GM18867 (cell line): ENCODE results near the gene GABRB3.

ENCODE experiments used
- ATAC-seq: cut with Tn5 transposase; IDR thresholded peaks from one replicate; pipeline ENCODE4 v1.9.1; 2021; ENCODE audit warnings: mild to moderate bottlenecking, moderate library complexity; ENCODE audit not compliant: unreplicated experiment

Gene GABRB3

DNA sequence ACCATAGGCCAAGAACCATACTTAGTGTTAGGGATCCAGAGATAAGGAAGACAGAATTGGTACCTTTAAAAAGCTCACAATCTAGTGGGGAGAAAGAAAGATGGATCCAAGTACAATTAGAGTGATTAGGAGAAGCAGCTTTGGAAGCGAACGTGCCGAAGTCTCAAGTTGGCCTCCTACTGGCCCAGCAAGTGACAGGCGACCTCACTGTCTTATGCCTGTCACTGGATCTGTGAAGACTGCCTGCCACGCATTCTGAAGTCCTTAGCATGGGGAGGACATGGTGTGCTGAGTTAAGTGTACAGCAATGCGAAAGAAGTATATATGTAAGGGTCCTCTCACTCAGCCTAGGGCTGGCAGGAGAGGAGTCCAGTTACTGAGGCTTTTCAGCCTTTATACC lies 141.0 kb downstream of the GABRB3 start:
- no peak for ATAC-seq

DNA sequence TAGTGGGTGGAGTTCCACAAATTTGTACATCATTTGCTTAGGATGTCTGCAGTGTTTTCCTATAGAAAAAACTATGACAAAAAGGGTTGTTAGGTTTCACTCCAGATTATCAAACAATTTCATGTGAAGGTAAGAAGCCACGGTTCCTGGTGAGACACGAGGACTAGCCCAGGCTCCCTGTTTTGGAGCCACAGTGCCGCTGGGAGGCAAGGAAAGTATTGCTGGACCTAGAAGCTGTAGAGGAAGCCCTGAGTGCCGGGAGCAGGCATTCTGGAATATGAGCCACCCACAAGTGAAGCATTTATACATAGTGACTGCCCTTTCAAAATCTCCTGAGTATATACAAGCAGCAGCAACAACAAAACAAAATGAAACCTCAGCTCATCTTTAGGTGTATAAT lies 142.0 kb downstream of the GABRB3 start:
- no peak for ATAC-seq

DNA sequence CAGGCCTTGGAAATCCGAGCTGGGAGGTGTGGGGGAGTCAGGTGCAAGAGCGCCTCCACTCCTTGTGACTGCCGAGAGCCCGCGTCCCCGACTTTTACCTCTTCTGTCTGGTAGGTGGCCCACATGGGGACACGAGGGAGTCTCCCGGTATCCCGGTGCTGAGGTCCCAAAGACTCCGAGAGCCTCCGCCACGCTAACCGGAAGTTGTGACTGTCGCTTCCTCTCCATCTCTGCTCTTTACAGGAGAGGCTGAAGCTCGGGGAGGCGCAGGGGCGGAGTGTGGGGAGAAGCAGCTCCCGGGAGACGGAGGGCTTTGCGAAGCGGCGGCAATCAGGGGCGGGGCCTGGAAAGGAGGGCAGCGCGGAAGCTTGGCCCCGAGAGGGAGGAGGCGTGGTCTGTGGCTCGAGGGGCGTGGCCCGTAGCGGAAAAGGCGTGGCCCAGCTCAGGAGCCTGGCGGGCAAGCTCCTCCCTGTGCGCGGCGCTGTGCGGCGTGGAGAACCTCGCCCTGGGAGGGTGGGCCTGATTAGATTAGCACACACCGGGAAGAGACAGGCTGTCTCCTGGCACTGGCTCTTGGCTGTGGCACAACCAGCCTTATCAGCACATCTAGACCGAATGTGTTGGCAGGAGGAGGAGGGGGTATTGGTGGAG lies 143.9 kb downstream of the GABRB3 start:
- ATAC-seq: no peak

DNA sequence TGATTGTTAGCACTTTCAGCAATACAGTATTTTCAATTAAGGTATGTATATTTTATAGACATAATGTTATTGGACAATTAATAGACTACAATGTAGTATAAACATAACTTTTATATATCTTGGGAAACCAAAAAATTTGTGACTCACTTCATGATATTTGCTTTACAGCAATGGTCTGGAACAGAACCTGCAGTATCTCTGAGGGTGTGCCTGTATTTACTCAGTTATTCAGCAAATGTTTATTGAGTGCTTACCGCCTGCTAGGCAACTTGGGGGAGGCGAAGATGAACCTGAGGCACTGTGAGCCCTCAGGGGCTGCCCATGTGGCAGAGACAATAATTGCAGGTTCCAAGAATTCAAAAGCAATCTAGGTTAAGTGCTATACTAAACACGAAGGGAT lies 144.8 kb downstream of the GABRB3 start:
- ATAC-seq: no peak

DNA sequence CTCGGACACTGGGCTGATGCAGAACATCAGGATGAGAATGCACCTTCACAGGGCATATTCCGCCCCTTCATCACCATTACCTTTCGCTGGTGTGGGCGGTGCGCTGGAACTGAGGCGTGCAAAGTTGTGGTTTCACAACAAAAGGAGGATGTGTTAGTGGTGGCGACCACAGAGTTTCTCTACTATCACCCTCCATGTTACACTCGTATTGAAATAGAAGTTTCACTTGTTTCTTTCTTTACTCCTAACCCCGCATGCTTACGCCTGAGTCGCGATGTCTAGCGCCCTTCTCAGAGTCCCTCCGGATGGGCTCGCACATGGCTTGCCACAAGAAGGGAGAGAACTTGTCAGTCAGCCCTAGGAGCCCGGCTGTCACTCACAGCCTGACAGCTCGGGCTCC lies 148.7 kb downstream of the GABRB3 start:
- no peak for ATAC-seq

DNA sequence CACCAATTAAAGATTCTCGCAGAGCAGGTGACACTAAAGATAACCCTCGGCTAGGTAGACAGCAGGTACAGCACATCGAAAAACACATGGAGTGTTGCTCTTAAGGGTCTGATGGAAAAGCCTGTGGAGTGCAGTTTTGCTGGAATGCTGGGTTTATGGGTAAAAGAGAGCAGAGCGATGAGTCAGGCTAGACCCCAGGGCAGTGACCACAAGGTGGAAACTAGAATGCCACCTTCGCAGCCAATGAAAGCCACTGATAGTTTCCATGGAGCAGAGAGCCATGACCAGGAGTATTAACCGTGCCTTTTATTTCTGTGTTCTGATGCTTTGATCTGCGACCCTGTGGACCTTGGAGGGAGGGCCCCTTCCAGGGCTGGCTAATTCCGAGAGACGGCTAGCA lies 149.8 kb downstream of the GABRB3 start:
- no peak for ATAC-seq

DNA sequence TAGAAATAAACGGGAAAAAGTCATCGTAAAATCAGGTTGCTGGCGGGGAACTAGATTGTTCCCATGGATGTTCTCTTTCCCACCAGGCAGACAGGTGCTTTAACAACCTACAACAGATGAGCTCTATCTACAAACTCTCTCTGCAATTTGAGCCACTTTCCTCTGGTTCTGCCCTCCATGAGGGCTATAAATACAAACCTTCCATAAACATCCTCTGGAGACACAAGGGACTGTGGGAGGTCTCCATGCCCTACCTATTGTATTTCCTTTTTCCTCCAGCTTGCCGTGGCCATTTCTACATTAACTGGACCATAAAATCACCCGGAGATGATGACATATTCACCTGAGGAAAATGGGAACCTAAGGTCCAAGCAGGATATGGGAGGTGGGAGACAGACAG lies 151.1 kb downstream of the GABRB3 start:
- ATAC-seq: no peak

DNA sequence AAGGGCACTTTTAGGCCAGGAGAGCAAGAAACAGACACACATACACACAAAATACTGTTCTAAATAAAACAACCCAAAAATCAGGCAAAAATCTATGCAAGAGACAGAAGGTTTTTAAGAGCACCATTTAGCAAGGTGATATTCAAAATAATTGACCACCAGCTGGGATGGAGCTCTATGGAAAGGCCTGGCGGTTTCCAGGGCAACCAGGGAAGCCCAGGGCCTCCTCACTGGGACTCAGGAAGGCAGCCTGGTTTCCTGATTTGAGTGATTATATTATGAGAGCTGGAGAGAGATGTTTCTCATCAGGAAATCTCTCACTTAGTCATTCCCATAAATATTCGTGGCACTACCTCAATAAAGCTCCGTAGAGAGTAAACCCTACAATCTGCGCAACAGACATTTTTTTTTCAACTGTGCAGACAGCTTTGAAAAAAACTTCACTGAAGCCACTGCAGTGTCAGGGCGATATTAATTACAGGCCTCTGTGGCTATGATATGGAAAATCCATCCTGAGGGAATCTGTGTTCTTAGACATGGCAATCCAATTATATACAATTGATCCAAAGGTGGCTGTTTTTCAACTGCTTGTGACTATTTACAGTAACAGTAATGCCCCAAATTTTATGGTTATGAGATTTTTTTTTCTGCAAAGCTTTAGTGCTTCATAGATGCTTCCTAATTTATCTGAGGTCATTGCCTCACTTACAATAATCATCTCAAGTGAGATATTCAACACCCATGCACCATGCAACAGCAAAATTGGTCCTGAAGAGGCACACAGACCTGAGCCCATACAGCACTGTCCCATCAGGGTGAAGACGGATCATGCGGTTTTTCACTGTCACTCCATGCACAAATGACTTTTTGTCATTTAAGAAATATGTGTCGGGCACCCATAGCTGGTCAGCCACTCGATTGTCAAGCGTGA lies 152.1 kb downstream of the GABRB3 start:
- ATAC-seq: no peak

DNA sequence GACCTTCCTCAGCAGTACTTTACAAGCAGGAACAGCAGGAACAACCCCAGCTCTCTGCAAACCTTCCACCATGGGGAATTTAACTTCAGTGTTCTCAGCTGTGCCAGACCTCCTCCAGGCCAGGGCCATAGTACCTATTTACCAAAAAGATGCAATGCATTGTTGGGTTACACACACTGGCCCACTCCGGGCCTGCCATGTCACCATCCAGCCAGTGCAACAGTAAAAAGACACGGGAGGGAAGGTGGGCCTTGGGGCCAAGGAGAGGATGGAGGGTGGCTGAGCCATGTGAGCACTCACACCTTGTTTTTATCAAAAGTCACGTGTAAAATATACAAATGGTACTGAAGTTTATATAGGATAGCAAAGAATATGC lies 157.0 kb downstream of the GABRB3 start:
- no peak for ATAC-seq

DNA sequence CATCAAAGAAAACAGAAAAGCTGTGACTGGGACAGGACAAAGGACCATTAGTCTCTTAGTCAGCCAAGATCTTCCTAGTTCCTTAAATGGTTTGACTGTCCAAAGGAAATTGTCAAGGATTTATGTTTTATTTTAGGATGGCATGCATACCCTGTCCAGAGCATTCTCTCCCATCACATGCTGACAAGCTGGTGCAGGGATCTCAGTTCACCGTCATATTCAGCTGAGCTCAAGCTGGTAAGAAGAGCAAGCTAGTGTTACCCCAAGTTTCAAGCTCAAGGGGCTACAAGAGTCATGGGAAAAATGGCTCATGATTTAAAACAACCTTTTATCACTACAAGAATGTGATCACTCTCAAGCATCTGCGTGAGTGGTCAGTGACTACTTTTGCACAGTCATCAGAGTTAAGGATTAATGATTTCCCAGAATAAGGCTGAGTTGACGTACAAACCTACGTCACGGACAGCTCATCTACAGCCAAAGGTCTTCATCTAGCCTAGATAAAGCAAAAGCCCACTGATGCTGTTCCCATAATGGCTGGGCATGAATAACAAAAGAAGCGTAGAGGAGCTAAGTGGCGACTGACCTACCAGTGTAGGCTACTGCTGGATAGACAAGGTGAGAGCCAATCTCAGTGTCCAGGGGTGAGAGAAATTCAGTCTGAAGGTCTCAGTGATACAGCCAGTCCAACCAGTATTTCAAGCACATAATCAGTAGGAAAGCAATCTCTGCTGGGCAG lies 157.5 kb downstream of the GABRB3 start:
- no peak for ATAC-seq

DNA sequence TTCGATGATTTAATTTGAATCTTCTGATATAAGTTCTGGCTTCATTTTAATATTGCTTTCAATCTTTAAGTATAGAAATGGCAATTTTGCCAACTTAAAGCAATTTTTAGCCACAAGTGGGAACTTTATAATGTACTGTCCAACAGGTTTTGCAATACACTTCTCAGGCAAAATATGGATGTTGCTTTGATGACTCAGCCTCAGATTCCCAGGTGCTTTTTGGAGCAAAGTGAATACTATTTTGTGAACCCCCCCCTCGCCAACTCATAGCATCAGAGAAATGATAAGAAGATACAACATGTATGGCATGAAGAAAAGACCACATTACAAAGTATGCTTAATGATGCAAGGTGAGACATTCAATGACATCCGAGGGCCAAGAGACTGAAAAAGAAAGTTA lies 158.1 kb downstream of the GABRB3 start:
- ATAC-seq: no peak

DNA sequence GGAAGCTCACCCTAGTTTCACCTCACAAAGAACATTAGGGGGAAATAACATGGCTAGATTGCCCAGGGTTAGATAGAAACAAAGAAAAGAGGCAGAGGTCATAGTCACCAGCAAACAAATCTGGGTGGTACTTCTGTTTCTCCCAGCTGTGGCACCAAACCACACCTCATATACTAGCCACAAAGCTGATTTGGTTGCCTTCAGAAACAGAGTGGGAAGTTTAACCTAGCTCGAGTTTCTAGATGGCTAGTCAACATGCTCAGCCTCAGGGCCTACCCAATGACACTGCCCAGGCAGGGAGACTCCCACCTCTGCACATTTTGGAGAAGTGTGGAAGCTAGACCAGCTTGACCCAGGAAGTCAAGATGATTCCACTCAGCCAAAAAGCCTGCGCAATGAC lies 174.2 kb downstream of the GABRB3 start:
- ATAC-seq: no peak

DNA sequence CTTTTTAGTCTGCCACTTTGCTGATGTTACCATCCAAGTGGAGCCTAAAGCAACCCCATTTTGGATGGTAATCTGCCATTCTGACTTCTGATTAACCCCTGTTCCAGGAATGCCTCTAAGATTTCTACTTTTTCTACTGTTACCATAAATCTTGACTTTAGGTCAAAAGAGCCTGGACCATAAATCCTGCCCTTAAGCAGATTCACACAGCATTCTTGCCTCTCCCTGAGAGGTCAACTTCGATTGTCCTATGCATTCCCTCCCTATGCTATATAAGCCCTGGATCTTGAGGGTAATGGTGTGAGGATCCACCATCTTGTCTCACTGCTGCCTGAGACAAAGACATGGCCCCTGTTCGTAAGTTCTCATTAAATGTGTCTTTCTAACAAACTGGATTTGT lies 177.3 kb downstream of the GABRB3 start:
- no peak for ATAC-seq

DNA sequence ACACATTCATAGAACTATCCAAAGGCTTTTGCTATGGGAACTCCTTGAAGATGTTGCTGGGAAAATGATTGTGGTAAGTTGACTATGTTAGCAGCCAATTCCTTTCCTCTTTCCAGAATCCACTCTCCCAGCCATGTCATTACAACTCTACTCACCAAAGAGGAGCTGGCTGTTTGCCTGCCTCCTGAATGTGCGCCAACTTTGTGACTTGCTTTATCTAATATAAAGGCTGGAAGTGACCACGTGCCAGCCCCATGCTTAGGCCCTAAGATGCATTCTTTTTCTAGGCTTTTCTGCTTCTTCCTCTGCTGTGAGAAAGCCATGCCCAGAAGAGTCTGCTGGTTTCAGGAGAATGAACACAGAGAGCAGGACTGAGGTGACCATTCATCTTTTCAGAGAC lies 182.2 kb downstream of the GABRB3 start:
- ATAC-seq: no peak

DNA sequence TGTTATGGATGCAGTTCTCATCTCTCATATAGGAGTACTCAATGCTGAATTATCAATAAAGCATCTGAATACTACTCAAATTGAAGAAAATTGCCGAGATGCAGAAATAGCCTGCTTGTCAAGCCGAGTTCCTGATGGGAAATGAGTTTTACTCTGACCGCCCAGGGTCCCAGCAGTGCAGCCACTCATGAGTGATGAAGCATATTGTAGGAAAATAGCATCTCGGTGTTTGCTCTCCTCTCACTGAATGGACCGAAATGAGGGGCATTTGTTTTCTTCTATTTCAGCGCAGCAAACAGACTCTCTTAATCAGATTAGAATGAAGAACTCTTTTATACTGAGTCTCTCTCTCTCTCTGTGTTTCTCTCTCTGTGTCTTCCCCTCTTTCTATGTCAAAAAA lies 190.0 kb downstream of the GABRB3 start:
- ATAC-seq: no peak

DNA sequence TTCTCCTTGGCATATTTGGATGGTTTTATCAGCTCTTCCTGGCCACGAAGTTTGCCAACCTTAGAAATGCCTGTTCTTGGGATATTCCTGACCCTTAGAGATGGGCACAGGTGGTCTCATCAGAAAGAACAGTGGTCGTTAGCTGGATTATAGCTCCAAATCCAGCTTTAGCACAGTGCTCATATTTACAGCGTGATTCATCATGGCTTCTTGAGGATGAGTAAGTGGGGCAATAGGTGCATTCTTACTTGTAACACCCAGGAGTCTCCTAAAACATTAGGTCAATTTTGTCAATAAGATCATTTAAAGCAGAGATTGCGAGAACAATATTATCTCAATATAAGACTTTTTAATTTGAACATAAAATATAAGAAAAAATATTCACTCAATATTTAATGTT lies 191.9 kb downstream of the GABRB3 start:
- ATAC-seq: no peak

DNA sequence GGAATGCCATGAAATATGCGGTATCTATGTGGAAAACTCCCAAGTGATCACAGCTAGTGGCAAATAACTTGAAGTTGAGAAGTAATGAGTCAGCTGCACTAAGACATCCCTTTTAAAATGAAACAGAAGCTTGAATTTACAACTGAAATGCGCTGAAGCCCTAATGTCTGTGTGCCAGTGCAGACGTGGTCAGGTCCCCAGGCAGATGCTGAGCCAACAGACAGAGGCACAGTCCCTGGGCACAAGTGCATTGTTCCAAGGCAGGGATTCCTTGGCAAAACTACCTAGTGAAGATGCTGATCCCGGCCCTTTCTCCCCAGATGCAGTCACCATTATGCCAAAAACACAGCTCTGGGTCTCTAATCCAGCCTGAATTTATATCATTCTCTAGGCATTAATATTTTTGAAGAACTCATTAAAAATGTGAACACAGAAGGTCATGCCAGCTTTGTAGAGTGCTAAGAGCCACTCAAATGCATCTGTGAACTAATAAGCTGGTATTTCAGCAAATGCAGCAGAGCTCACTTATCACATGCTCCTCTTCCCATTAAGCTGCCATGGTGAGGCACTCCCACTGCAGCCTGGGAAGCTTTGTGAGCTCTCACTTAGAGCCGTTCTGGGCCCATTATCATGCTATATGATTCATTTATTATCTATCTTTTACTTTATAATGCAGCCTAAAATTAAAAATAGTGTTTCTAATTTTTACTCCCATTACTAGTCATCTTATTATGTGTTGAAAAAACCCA lies 200.1 kb downstream of the GABRB3 start:
- ATAC-seq: no peak

DNA sequence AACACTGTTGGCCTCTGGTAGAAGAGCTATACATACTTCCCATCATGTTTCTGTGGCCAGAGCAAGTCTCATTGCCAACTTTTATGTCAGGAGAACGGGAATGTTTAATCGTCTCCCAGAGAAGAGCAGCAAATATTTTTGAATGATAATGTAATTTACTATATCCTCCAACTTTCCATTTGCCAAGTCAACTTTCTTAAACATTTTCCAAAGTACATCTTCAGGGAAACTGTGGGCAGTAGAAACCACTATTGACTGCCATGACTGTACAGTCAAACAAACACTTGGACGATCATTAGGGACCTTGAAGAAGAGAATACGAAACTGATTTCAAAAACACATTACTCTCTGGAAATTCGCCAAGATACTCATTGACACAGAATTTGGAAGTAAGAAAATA lies 201.5 kb downstream of the GABRB3 start:
- no peak for ATAC-seq

DNA sequence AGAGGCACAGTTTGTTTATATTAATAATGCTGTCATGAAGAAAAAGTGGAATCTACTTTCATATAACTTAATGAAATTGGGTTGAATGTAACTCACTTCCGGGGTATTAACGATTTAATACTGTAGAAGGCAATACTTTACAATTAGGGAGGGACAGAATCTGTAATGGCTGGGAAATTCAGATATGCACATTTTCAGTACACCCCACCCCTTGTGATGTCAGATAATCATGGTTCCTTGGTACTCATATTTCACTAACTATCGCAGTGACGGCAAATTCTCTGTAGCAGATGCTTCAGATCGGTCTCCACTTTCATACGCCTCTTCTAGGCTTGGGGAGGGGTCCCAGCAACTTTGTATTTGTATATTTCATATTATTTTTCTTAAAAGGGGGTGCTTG lies 207.3 kb downstream of the GABRB3 start:
- ATAC-seq: no peak

DNA sequence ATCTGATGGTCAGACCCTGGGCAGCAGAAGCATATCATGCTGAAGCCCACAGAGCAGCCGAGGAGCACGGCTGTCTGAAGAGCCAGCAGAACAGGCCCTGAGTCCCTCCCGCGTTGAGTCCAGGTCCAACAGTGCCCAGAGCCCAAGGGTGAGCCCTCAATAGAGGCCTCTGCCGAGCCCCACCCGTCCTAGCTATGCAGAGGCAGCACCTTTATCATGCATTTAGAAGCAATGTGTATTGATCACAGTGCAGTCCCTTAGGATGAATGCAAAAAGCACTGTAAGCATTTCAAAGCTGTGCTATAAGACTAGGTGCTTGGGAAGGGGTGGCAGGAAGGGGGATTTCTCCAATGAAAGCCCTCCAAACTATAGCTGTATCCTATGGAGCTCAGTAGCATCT lies 208.5 kb downstream of the GABRB3 start:
- no peak for ATAC-seq

DNA sequence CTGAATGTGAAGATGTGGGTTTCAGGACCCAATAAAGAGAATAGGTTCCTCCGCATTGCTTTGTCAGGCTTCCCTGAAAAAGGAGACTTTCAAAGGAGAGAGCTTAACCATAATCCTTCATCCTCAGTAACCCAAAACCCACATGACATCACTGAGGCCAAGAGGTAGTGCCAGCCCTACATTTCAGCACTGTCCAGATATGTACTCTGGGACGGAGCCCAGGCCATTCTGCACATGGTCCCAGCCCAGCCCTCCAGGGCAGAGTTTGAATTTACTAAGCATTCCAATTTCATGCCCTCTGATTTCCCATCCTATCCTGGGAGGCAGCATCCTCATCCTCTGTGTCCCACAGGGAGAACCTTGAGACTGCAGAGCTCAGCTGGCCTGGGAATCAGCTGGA lies 210.5 kb downstream of the GABRB3 start:
- no peak for ATAC-seq
